ENCODE results near the gene JAG1.

The JAG1 gene

DNA sequence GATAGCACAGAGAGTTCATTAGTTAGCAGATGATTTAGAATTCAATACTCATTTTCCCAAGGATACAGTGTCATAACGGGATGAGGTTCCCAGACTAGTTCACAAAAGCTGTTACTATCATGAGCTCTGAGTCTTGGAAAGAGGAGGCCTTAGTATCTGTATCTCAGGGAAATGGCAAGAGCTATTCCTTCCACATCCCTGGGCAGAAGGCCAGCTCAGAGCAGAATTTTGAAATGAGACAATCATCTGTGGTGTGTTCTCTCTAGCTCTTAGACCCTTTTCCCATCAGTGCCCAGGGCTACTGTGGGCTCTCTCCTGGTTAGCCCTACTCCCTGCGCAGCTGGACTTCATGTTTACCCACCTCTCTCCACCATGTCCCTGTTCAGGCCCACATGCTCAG lies 64.5 kb downstream of the JAG1 start:
- no peak overlapping the region for H3K4me3 ChIP-seq (ENCODE audit: low read depth, low read length)
- TF ChIP-seq, protein P1, sequence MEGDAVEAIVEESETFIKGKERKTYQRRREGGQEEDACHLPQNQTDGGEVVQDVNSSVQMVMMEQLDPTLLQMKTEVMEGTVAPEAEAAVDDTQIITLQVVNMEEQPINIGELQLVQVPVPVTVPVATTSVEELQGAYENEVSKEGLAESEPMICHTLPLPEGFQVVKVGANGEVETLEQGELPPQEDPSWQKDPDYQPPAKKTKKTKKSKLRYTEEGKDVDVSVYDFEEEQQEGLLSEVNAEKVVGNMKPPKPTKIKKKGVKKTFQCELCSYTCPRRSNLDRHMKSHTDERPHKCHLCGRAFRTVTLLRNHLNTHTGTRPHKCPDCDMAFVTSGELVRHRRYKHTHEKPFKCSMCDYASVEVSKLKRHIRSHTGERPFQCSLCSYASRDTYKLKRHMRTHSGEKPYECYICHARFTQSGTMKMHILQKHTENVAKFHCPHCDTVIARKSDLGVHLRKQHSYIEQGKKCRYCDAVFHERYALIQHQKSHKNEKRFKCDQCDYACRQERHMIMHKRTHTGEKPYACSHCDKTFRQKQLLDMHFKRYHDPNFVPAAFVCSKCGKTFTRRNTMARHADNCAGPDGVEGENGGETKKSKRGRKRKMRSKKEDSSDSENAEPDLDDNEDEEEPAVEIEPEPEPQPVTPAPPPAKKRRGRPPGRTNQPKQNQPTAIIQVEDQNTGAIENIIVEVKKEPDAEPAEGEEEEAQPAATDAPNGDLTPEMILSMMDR (IDR thresholded peaks at IDR 0.05; ENCODE audit: low read depth, low read length) = no peak

DNA sequence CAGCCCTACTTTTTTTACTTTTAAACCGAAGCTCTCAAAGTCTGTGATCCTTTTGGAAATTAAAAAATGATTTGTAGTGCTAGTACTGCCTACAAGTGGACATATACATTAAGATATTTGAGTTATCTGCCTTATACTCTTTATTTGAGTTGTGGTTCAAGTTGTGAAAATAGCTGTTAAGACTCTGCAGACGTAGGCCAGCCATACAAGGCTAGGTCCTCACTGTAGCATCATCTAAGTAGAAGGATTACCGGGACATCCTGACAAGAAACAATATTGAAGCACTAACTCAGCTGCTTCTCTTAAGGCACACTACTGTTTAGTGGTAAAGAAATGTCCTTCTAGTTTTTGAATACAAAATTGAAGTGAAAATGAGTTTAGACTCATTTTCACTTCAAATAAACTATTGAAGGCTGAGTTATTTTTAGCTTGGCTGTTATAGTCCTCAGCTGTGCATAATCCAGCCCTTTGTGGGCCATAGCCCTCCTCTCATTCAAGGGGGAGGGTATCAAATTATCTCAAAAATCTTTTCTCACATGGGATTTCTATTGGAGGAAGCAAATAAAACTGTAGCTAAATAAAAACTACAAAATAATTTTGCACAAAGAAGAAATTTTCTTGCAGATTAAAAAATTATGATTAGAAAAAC lies 68.1 kb downstream of the JAG1 start:
- TF ChIP-seq, protein P1 (IDR thresholded peaks at IDR 0.05; ENCODE audit: low read depth, low read length) = no peak
- no peak overlapping the region for H3K4me3 ChIP-seq (ENCODE audit: low read depth, low read length)

- no peak overlapping the region for H3K4me3 ChIP-seq (ENCODE audit: low read depth, low read length)
- TF ChIP-seq, protein P1 (IDR thresholded peaks at IDR 0.05; ENCODE audit: low read depth, low read length) = no peak
These were observed 68.8 kb downstream of the JAG1 start for GRCh38 chr20:10604865-10605440.

DNA sequence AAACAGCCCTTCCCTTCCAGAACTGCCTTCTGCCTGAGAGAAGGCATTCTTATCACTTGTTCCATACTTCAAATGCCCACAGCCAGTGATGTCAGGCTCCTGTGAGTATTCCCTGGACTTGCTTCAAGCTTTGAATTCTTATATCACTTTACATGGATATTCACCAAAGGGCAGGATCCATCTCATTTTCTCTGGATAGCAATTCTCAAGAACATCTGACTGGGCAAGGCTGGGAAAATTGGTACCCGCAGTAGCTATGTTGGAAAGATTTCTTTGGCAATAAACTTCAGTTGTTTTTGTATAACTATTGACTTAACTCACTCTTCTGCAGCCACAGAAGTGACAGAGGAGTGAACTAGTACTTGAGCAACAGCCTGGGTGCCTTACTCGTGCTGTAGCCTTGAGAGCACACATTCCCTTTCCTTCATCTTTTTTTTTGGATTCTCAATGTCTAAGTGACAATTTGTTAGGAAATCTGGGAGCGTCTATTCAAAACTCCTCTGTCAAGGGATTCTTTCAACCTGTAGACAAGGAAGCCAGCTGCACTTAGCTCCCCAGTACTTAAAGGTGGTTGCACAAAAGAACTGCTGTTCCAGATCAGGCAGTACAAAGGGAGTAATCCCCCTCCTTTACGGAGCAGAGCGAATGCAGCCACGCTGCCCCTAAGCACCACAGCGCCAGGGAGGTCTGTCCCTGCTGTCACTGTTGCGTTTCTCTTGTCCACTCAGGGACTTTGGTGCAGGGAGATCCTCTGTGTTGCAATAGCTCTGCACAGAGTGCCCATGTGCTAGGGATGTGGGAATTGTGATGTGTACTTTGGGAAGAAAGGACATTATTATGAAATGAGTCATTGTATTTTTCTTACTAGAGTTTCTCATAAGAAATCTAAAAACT lies 69.6 kb downstream of the JAG1 start:
- TF ChIP-seq, protein P1 (IDR thresholded peaks at IDR 0.05; ENCODE audit: low read depth, low read length) = no peak
- H3K4me3 ChIP-seq (ENCODE audit: low read depth, low read length) = 0 out of 2 replicates have a peak overlapping the region, but pooled peaks have one; percentile 12

DNA sequence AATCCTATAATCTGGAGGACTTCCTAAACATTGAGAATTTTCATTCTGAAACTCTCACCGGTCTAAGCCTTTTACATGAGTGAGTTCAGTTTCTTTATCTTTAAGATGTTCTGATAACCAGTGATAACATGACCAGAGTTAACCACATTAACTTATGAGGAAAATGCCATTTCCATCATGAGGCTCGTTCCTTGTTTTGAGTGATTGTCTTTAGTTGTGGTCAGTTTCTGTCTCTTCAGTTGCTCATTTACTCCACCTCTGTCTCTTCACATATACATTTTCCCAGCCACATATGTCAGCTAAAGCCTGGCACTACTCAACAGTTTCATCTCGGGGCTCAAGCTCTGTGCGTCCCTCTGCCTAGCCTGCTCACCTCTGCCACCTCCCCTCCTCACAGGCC lies 70.4 kb downstream of the JAG1 start:
- TF ChIP-seq, protein P1 (IDR thresholded peaks at IDR 0.05; ENCODE audit: low read depth, low read length) = no peak
- no peak overlapping the region for H3K4me3 ChIP-seq (ENCODE audit: low read depth, low read length)

DNA sequence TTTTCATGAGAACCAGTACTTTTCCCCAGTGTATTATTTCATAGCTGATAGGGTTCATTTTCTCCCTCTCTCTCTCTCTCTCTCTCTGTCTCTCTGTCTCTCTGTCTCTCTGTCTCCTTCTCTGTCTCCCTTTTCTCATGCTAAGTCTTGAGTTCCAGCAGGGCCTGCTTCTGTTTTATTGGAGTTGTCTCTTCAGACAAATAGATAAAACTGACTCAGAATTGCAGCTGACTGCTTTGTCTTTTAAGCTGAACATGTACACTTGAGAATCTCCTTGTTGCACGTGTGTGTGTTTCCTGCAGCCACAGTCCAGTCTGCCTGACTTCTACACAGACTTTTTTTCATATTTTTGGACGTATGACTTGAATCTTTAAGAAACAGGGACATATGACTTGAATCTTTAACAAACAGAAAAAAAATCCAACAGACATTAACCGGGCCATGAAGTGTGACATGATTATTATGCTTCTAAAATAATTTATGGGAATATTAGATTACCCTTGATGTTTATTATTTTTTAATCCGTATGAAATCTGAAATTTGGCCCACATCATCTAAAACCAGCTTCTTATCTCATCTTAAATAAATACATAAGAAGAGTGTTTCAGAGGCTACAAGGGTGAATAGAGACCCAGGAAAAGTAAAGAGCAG lies 71.5 kb downstream of the JAG1 start:
- TF ChIP-seq, protein P1 (IDR thresholded peaks at IDR 0.05; ENCODE audit: low read depth, low read length) = no peak
- no peak overlapping the region for H3K4me3 ChIP-seq (ENCODE audit: low read depth, low read length)
